Lower leg skin (tissue), 3 donors: ENCODE data around the gene LRP1.

ENCODE experiments used
- CTCF ChIP-seq, 3 donors: fragments of 450-650 bp; IDR thresholded peaks; one replicate each; pipeline ENCODE4 v1.5.1; 2016; ENCODE audit warnings: antibody characterized with exemption in 3 of 3, mild to moderate bottlenecking in 3 of 3, moderate library complexity in 2 of 3
- POLR2A ChIP-seq, 2 donors: fragments of 450-650 bp; IDR thresholded peaks; one replicate each; pipeline ENCODE4 v1.6.1; 2016 to 2017; ENCODE audit warnings: antibody characterized with exemption in 2 of 2, mild to moderate bottlenecking in 1 of 2, moderate library complexity in 1 of 2

GRCh38 chr12:57212701-57213057 is 84.4 kb downstream of the LRP1 start:
- no peak for TF ChIP-seq CTCF (IDR thresholded peaks at IDR 0.05)
- TF ChIP-seq POLR2A (IDR thresholded peaks at IDR 0.05), result no peak
